ENCODE measurements around the gene LRRC4C. TPM values are rescaled to one million over a fixed set of nuclear protein-coding genes. Genes with fewer than 3 reads are reported as not detected.

The LRRC4C gene
- total and polyA plus RNA-seq, 11 donors = 0.08 to 1.2 (median 0.48) TPM; not detected in 1

GRCh38 chr11:40381481-40381880 is 1078.0 kb downstream of the LRRC4C start:
- H3K9me3 ChIP-seq = no peaks in the 10 kb centered on the region
- TF ChIP-seq CTCF (IDR thresholded peaks at IDR 0.05) = no peak
- TF ChIP-seq POLR2A (IDR thresholded peaks at IDR 0.05) = no peak
- DNase-seq (no peak), ATAC-seq (no peak)
- H3K27me3 ChIP-seq = no peaks in the 10 kb centered on the region
- no peaks in the 10 kb centered on the region for H3K36me3 ChIP-seq
- H3K27ac ChIP-seq = no peak overlapping the region
- intact Hi-C loops (cut with DNase I) = no loop called here
- H3K4me3 ChIP-seq = no peak overlapping the region
- WGBS, 4 donors = 83 to 87% (median 84%) methylated on average over 3 of the region's 3 CpGs
- H3K4me1 ChIP-seq = no peaks in the 10 kb centered on the region

- intact Hi-C loops (cut with DNase I) = no loop called here
- TF ChIP-seq POLR2A (IDR thresholded peaks at IDR 0.05) (no peak), CTCF (IDR thresholded peaks at IDR 0.05) (no peak)
- H3K27ac ChIP-seq = no peak overlapping the region
These were observed 1078.6 kb downstream of the LRRC4C start for GRCh38 chr11:40380835-40381234.

GRCh38 chr11:40376331-40376730 is 1083.1 kb downstream of the LRRC4C start:
- no peak overlapping the region for H3K4me3 ChIP-seq
- no peak for TF ChIP-seq POLR2A (IDR thresholded peaks at IDR 0.05)
- H3K27me3 ChIP-seq = no peaks in the 10 kb centered on the region
- peaks cover 0 to 5% (median 0%) of the 10 kb centered on the region in 12 donors for H3K9me3 ChIP-seq
- WGBS, 4 donors = 83 to 92% (median 87%) methylated on average over 3 of the region's 3 CpGs
- H3K27ac ChIP-seq = no peak overlapping the region
- H3K36me3 ChIP-seq = no peaks in the 10 kb centered on the region
- no peaks in the 10 kb centered on the region for H3K4me1 ChIP-seq
- no peak for DNase-seq
- no peak for ATAC-seq
- intact Hi-C loops (cut with DNase I) = no loop called here

More at GRCh38 chr11:40380835-40381234, 1078.6 kb downstream of the LRRC4C start:
- WGBS, 4 donors = 70 to 80% (median 73%) methylated on average over 5 of the region's 5 CpGs
- Histone ChIP-seq H3K9me3 (no peaks in the 10 kb centered on the region), H3K36me3 (no peaks in the 10 kb centered on the region), H3K27me3 (no peaks in the 10 kb centered on the region), H3K4me3 (no peak overlapping the region), H3K4me1 (no peaks in the 10 kb centered on the region)
- ATAC-seq (no peak), DNase-seq (no peak)

- no peaks in the 10 kb centered on the region for H3K27me3 ChIP-seq
- WGBS, 4 donors = 77 to 81% (median 80%) methylated on average over 5 of the region's 5 CpGs
- intact Hi-C loops (cut with DNase I) = no loop called here
- DNase-seq = no peak
- H3K4me3 ChIP-seq = no peak overlapping the region
- no peaks in the 10 kb centered on the region for H3K36me3 ChIP-seq
- no peaks in the 10 kb centered on the region for H3K4me1 ChIP-seq
- H3K27ac ChIP-seq = no peak overlapping the region
- TF ChIP-seq POLR2A (IDR thresholded peaks at IDR 0.05) = no peak
- no peak for TF ChIP-seq CTCF (IDR thresholded peaks at IDR 0.05)
- peaks cover 0 to 5% (median 0%) of the 10 kb centered on the region in 12 donors for H3K9me3 ChIP-seq
- no peak for ATAC-seq
These were observed 1088.4 kb downstream of the LRRC4C start for GRCh38 chr11:40370821-40371616.

Measured in heart left ventricle (tissue), 16 donors.